ENCODE measurements around the gene TRPT1.

GRCh38 chr11:64269540-64270220, 43.7 kb upstream of the TRPT1 start:
- TF ChIP-seq TAF1 (IDR thresholded peaks at IDR 0.05; ENCODE audit: borderline replicate concordance, low read depth, low read length) (peak; percentile 12; the same call in 1 of the 2 replicates), POLR2A (IDR thresholded peaks at IDR 0.05; ENCODE audit: low read depth, low read length) (peak; percentile 57), POLR2AphosphoS5 (IDR thresholded peaks at IDR 0.05; ENCODE audit: low read depth, low read length) (peak; percentile 27)
